OCI-LY7 (cell line): ENCODE data around the gene CDC42BPG.

Experiments
- CTCF ChIP-seq: fragments of 200-600 bp; sonication (generic); conservative IDR thresholded peaks from 2 replicates; pipeline ENCODE4 v1.5.1; 2014; ENCODE audit warnings: mild to moderate bottlenecking, antibody characterized with exemption, low read length, moderate library complexity, mixed read lengths
- EZH2phosphoT487 ChIP-seq: fragments of 200-600 bp; sonication (generic); IDR thresholded peaks from 2 replicates; pipeline ENCODE4 v1.6.1; 2018; ENCODE audit warnings: low read depth, borderline replicate concordance, mild to moderate bottlenecking, mixed run types, antibody characterized with exemption, low read length, moderate library complexity, mixed read lengths

GRCh38 chr11:64796757-64797541, 47.5 kb downstream of the CDC42BPG start:
- TF ChIP-seq EZH2phosphoT487, result no peak
- TF ChIP-seq CTCF, result no peak
